ENCODE data around the gene AGMAT. TPM values are rescaled to one million over a fixed set of nuclear protein-coding genes. Genes with fewer than 3 reads are reported as not detected.
A peak's percentile ranks its signal among the peaks of the same experiment; 100 is the strongest.

The AGMAT gene
- total and polyA plus RNA-seq, 2 of the 13 experiments (the other 11 are each of a cell fraction or from before 2014, with no cell fraction given): 59.1 to 174 TPM

DNA sequence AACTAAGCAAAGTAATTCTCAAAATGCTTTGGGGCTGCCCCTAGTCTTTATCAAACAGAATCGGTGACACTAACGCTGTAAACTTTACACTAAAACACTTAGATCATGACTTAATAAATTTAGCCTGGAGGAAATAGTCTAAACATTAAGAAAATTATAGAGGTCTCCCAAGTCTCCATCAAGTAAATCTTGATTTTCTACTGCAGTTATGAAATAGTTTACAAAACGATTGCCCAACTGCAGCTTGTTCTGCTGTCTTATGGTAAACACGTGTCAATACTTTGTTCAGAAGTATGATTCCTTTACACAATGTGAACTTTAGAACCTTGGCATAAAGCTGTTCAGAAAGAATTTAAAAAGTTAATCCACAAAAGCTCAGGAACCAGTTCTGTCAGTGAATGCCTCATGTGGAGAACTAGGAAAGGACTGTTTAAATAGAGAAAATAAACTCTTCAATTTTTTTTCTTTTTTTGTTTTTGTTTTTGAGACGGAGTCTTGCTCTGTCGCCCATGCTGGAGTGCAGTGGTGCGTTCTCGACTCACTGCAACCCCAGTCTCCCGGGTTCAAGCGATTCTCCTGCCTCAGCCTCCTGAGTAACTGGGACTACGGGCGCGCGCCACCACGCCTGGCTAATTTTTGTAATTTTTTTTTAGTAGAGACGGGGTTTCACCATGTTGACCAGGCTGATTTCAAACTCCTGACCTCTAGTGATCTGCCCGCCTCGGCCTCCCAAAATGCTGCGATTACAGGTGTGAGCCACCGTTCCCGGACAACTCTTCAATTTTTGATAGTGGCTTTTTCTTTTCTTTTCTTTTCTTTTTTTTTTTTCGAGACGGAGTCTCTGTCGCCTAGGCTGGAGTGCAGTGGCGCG lies 34.0 kb upstream of the AGMAT start (continued):
- TF ChIP-seq, protein P1, sequence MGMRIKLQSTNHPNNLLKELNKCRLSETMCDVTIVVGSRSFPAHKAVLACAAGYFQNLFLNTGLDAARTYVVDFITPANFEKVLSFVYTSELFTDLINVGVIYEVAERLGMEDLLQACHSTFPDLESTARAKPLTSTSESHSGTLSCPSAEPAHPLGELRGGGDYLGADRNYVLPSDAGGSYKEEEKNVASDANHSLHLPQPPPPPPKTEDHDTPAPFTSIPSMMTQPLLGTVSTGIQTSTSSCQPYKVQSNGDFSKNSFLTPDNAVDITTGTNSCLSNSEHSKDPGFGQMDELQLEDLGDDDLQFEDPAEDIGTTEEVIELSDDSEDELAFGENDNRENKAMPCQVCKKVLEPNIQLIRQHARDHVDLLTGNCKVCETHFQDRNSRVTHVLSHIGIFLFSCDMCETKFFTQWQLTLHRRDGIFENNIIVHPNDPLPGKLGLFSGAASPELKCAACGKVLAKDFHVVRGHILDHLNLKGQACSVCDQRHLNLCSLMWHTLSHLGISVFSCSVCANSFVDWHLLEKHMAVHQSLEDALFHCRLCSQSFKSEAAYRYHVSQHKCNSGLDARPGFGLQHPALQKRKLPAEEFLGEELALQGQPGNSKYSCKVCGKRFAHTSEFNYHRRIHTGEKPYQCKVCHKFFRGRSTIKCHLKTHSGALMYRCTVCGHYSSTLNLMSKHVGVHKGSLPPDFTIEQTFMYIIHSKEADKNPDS (CRISPR knock-in tag; IDR thresholded peaks at IDR 0.05): 0 out of 2 replicates have a peak, but pooled peaks have one; percentile 42
- TF ChIP-seq BHLHE40 (IDR thresholded peaks at IDR 0.05; ENCODE audit: low read length) (peak; percentile 82), RARA (CRISPR knock-in tag; IDR thresholded peaks at IDR 0.05) (peak; percentile 89), CREM (IDR thresholded peaks at IDR 0.05) (peak; percentile 81), CREM (CRISPR knock-in tag; IDR thresholded peaks at IDR 0.05) (no peak), ZFP1 (CRISPR knock-in tag; IDR thresholded peaks at IDR 0.05) (no peak), ZNF614 (CRISPR knock-in tag; IDR thresholded peaks at IDR 0.05; ENCODE audit: borderline replicate concordance) (peak; percentile 87), SIX4 (CRISPR knock-in tag; IDR thresholded peaks at IDR 0.05) (no peak), YEATS2 (CRISPR knock-in tag; IDR thresholded peaks at IDR 0.05; ENCODE audit: borderline replicate concordance) (peak; percentile 57; the same call in 1 of the 2 replicates), ZNF235 (CRISPR knock-in tag; IDR thresholded peaks at IDR 0.05; ENCODE audit: borderline replicate concordance) (no peak), ZMYM2 (CRISPR knock-in tag; IDR thresholded peaks at IDR 0.05) (0 out of 2 replicates have a peak, but pooled peaks have one; percentile 53), ZNF205 (CRISPR knock-in tag; IDR thresholded peaks at IDR 0.05) (0 out of 2 replicates have a peak, but pooled peaks have one; percentile 45), ZNF263 (CRISPR knock-in tag; IDR thresholded peaks at IDR 0.05) (no peak), ATF7 (IDR thresholded peaks at IDR 0.05) (no peak), ATF7 (CRISPR knock-in tag; IDR thresholded peaks at IDR 0.05) (no peak)
- TF ChIP-seq, protein P2, sequence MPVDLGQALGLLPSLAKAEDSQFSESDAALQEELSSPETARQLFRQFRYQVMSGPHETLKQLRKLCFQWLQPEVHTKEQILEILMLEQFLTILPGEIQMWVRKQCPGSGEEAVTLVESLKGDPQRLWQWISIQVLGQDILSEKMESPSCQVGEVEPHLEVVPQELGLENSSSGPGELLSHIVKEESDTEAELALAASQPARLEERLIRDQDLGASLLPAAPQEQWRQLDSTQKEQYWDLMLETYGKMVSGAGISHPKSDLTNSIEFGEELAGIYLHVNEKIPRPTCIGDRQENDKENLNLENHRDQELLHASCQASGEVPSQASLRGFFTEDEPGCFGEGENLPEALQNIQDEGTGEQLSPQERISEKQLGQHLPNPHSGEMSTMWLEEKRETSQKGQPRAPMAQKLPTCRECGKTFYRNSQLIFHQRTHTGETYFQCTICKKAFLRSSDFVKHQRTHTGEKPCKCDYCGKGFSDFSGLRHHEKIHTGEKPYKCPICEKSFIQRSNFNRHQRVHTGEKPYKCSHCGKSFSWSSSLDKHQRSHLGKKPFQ (CRISPR knock-in tag; IDR thresholded peaks at IDR 0.05; ENCODE audit: insufficient replicate concordance): peak; percentile 60
- TF ChIP-seq, protein P3, sequence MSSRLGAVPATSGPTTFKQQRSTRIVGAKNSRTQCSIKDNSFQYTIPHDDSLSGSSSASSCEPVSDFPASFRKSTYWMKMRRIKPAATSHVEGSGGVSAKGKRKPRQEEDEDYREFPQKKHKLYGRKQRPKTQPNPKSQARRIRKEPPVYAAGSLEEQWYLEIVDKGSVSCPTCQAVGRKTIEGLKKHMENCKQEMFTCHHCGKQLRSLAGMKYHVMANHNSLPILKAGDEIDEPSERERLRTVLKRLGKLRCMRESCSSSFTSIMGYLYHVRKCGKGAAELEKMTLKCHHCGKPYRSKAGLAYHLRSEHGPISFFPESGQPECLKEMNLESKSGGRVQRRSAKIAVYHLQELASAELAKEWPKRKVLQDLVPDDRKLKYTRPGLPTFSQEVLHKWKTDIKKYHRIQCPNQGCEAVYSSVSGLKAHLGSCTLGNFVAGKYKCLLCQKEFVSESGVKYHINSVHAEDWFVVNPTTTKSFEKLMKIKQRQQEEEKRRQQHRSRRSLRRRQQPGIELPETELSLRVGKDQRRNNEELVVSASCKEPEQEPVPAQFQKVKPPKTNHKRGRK (CRISPR knock-in tag; IDR thresholded peaks at IDR 0.05): no peak
- TF ChIP-seq, protein P4, sequence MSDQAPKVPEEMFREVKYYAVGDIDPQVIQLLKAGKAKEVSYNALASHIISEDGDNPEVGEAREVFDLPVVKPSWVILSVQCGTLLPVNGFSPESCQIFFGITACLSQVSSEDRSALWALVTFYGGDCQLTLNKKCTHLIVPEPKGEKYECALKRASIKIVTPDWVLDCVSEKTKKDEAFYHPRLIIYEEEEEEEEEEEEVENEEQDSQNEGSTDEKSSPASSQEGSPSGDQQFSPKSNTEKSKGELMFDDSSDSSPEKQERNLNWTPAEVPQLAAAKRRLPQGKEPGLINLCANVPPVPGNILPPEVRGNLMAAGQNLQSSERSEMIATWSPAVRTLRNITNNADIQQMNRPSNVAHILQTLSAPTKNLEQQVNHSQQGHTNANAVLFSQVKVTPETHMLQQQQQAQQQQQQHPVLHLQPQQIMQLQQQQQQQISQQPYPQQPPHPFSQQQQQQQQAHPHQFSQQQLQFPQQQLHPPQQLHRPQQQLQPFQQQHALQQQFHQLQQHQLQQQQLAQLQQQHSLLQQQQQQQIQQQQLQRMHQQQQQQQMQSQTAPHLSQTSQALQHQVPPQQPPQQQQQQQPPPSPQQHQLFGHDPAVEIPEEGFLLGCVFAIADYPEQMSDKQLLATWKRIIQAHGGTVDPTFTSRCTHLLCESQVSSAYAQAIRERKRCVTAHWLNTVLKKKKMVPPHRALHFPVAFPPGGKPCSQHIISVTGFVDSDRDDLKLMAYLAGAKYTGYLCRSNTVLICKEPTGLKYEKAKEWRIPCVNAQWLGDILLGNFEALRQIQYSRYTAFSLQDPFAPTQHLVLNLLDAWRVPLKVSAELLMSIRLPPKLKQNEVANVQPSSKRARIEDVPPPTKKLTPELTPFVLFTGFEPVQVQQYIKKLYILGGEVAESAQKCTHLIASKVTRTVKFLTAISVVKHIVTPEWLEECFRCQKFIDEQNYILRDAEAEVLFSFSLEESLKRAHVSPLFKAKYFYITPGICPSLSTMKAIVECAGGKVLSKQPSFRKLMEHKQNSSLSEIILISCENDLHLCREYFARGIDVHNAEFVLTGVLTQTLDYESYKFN (CRISPR knock-in tag; conservative IDR thresholded peaks at IDR 0.05): peak; percentile 94
- TF ChIP-seq, protein P5, sequence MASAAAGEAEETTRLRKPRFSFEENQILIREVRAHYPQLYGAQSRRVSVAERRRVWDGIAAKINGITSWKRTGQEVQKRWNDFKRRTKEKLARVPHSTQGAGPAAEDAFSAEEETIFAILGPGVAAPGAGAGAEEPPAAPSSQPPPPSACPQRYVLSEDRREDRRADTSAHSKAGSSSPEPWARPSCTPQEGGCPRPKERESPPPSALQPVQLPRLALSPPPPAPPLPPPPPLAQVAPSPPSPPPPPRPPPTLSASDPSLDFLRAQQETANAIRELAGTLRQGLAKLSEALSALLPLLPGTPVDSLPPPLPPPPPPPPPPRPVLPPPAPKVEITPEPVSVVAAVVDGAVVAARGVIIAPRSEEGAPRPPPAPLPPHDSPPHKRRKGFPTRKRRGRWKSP (CRISPR knock-in tag; IDR thresholded peaks at IDR 0.05): peak; percentile 48; the same call in 1 of the 2 replicates
